Smooth muscle cell (in vitro differentiated cells): ENCODE data around the gene TMEM42. TPM values are rescaled to one million over a fixed set of nuclear protein-coding genes. Genes with fewer than 3 reads are reported as not detected.

Experiments
- DNase-seq: peaks from one replicate; lab custom pipeline; 2025; ENCODE audit not compliant: unreplicated experiment; lab: John Stamatoyannopoulos, UW
- H2AFZ ChIP-seq: fragments of 200-600 bp; sonication (generic); 2 replicates; pipeline ENCODE4 v1.6.0; 2016; ENCODE audit warnings: antibody characterized with exemption, low read depth, mild to moderate bottlenecking
- H3F3A ChIP-seq: fragments of 200-600 bp; sonication (generic); 2 replicates; pipeline ENCODE4 v1.6.0; 2017; ENCODE audit warnings: antibody characterized with exemption, low read depth
- H3K27ac ChIP-seq: fragments of 200-600 bp; sonication (generic); 2 replicates; pipeline ENCODE4 v1.5.1; 2016; ENCODE audit warnings: low read depth, mild to moderate bottlenecking
- H3K27me3 ChIP-seq: fragments of 200-600 bp; sonication (generic); 2 replicates; pipeline ENCODE4 v1.6.1; 2016; ENCODE audit warnings: low read depth, mild to moderate bottlenecking
- H3K36me3 ChIP-seq: fragments of 200-600 bp; sonication (generic); 2 replicates; pipeline ENCODE4 v1.5.1; 2016; ENCODE audit warnings: low read depth
- H3K4me1 ChIP-seq: fragments of 200-600 bp; sonication (generic); 2 replicates; pipeline ENCODE4 v1.5.1; 2016; ENCODE audit warnings: low read depth
- H3K4me2 ChIP-seq: fragments of 200-600 bp; sonication (generic); 2 replicates; pipeline ENCODE4 v1.6.0; 2016; ENCODE audit warnings: mild to moderate bottlenecking
- H3K4me3 ChIP-seq: fragments of 200-600 bp; sonication (generic); 2 replicates; pipeline ENCODE4 v1.5.1; 2016; ENCODE audit warnings: mild to moderate bottlenecking
- H3K79me2 ChIP-seq: fragments of 200-600 bp; sonication (generic); 2 replicates; pipeline ENCODE4 v1.6.0; 2016; ENCODE audit warnings: low read depth, mild to moderate bottlenecking
- H3K9ac ChIP-seq: fragments of 200-600 bp; sonication (generic); 2 replicates; pipeline ENCODE4 v1.6.0; 2016; ENCODE audit warnings: low read depth
- H3K9me3 ChIP-seq: fragments of 200-600 bp; sonication (generic); replicated peaks from 2 replicates; pipeline ENCODE4 v1.5.1; 2016; ENCODE audit warnings: low read depth
- H4K20me1 ChIP-seq: fragments of 200-600 bp; sonication (generic); 2 replicates; pipeline ENCODE4 v1.6.0; 2016; ENCODE audit warnings: low read depth
- WGBS: methylation state at CpG from one replicate; pipeline ENCODE4 v1.1.7; 2016; ENCODE audit warnings: low lambda C conversion rate; 5-methylcytosine and 5-hydroxymethylcytosine counted together
- microRNA counts: library from miRNA; unstranded; fragments of <30 nt; microRNA quantifications from one replicate; lab custom pipeline; 2016
- polyA plus RNA-seq: library from polyadenylated mRNA; unstranded; fragments of >200 nt; fragmentation: Nextera tagmentation; extraction: Ambion mirVana; gene quantifications from 2 replicates; pipeline ENCODE4 v1.2.1, GENCODE V29; 2016
- total RNA-seq: library from RNA; depleted of rRNA; stranded (reverse); fragments of >200 nt; gene quantifications from 2 replicates; pipeline ENCODE4 v1.2.3, GENCODE V29; 2014
- TF ChIP-seq, protein P1 (sequence below): fragments of 200-600 bp; sonication (generic); IDR thresholded peaks from 2 replicates; pipeline ENCODE4 v1.5.1; 2017; ENCODE audit warnings: borderline replicate concordance, mild to moderate bottlenecking, antibody characterized with exemption; ENCODE audit not compliant: insufficient read depth, poor library complexity, severe bottlenecking

TMEM42 gene
- total and polyA plus RNA-seq, 2 experiments from 2014 or later, result 19.3 to 33.6 TPM

DNA sequence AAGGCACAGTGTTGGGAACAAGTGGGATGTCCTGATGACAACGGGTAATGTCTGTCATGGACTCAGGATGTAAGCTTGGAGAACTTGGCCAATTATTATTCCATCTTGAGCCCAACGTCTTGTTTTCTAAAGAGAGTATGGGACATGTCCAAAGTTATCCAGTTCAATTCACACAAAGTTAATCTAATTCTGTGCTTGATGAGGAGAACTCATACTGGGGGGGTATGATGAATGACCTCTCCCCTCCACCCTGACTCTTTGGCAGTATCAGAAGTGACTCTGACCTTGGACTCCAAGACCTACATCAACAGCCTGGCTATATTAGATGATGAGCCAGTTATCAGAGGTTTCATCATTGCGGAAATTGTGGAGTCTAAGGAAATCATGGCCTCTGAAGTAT, 49.0 kb downstream of the TMEM42 start:
- Histone ChIP-seq H3K36me3 (no peaks in the 10 kb centered on the region), H3K4me2 (no peak overlapping the region), H4K20me1 (no peaks in the 10 kb centered on the region), H3K27ac (no peak overlapping the region), H3K27me3 (no peaks in the 10 kb centered on the region), H3F3A (no peaks in the 10 kb centered on the region), H3K4me3 (no peak overlapping the region), H3K9me3 (no peaks in the 10 kb centered on the region), H2AFZ (no peak overlapping the region), H3K79me2 (no peaks in the 10 kb centered on the region), H3K9ac (no peak overlapping the region), H3K4me1 (no peaks in the 10 kb centered on the region)
- 90% methylated on average over 3 of the region's 3 CpGs for WGBS
- no peak for DNase-seq
- TF ChIP-seq, protein P1, sequence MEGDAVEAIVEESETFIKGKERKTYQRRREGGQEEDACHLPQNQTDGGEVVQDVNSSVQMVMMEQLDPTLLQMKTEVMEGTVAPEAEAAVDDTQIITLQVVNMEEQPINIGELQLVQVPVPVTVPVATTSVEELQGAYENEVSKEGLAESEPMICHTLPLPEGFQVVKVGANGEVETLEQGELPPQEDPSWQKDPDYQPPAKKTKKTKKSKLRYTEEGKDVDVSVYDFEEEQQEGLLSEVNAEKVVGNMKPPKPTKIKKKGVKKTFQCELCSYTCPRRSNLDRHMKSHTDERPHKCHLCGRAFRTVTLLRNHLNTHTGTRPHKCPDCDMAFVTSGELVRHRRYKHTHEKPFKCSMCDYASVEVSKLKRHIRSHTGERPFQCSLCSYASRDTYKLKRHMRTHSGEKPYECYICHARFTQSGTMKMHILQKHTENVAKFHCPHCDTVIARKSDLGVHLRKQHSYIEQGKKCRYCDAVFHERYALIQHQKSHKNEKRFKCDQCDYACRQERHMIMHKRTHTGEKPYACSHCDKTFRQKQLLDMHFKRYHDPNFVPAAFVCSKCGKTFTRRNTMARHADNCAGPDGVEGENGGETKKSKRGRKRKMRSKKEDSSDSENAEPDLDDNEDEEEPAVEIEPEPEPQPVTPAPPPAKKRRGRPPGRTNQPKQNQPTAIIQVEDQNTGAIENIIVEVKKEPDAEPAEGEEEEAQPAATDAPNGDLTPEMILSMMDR, result no peak

DNA sequence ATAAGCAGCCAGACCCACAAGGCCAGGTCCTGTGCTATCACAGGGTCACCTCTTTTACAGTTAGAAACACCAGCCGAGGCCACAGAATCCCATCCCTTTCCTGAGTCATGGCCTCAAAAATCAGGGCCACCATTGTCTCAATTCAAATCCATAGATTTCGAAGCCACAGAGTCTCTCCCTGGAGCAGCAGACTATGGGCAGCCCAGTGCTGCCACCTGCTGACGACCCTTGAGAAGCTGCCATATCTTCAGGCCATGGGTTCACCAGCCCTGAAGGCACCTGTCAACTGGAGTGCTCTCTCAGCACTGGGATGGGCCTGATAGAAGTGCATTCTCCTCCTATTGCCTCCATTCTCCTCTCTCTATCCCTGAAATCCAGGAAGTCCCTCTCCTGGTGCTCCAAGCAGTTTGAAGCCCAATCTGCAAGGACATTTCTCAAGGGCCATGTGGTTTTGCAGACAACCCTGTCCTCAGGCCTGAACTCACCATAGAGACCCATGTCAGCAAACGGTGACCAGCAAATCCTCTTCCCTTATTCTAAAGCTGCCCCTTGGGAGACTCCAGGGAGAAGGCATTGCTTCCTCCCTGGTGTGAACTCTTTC, 52.3 kb downstream of the TMEM42 start:
- DNase-seq, result peak; percentile 8
- no peak overlapping the region for H2AFZ ChIP-seq
- H3K27me3 ChIP-seq, result no peaks in the 10 kb centered on the region
- no peaks in the 10 kb centered on the region for H3K9me3 ChIP-seq
- TF ChIP-seq, protein P1, result peak; percentile 81
- no peak overlapping the region for H3K9ac ChIP-seq
- H3K4me2 ChIP-seq, result no peak overlapping the region
- no peak overlapping the region for H3K4me3 ChIP-seq
- H4K20me1 ChIP-seq, result no peaks in the 10 kb centered on the region
- H3K36me3 ChIP-seq, result no peaks in the 10 kb centered on the region
- no peaks in the 10 kb centered on the region for H3K4me1 ChIP-seq
- no peak overlapping the region for H3K27ac ChIP-seq
- H3F3A ChIP-seq, result no peaks in the 10 kb centered on the region
- 38% methylated on average over 4 of the region's 4 CpGs for WGBS
- no peaks in the 10 kb centered on the region for H3K79me2 ChIP-seq

- H4K20me1 ChIP-seq, result no peaks in the 10 kb centered on the region
- H3K4me1 ChIP-seq, result no peaks in the 10 kb centered on the region
- no peaks in the 10 kb centered on the region for H3K9me3 ChIP-seq
- H2AFZ ChIP-seq, result no peak overlapping the region
- no peaks in the 10 kb centered on the region for H3K79me2 ChIP-seq
- no peaks in the 10 kb centered on the region for H3K36me3 ChIP-seq
- WGBS, result 69% methylated on average over 4 of the region's 4 CpGs
- no peak for DNase-seq
- no peak overlapping the region for H3K27ac ChIP-seq
- no peak overlapping the region for H3K4me3 ChIP-seq
- no peaks in the 10 kb centered on the region for H3F3A ChIP-seq
- no peak overlapping the region for H3K4me2 ChIP-seq
- H3K9ac ChIP-seq, result no peak overlapping the region
- no peaks in the 10 kb centered on the region for H3K27me3 ChIP-seq
- TF ChIP-seq, protein P1, result no peak
These were observed 53.2 kb downstream of the TMEM42 start for GRCh38 chr3:44914936-44915335.

MicroRNA genes within 50 kb of the gene (microRNA counts, 767-probe panel; counts per million panel counts)
- microRNA hsa-miR-564 (lab: Ali Mortazavi, UCI), result 183 counts per million

Other genes starting within 250 kb of the TMEM42 start
- 23.0 and 25.2 TPM in 2 replicates for gene ZNF197, start 236.9 kb upstream of the TMEM42 start, total RNA-seq
- gene ZNF197, start 236.9 kb upstream of the TMEM42 start, polyA plus RNA-seq, result 6.6 and 10.1 TPM in 2 replicates
- gene ZNF35, start 213.2 kb upstream of the TMEM42 start, total RNA-seq, result 17.7 and 30.8 TPM in 2 replicates
- gene ZNF35, start 213.2 kb upstream of the TMEM42 start, polyA plus RNA-seq, result 5.1 and 6.7 TPM in 2 replicates
- gene ZNF502, start 149.3 kb upstream of the TMEM42 start, total RNA-seq, result 2.0 and 2.1 TPM in 2 replicates
- gene ZNF502, start 149.3 kb upstream of the TMEM42 start, polyA plus RNA-seq, result 0.47 and 0.72 TPM in 2 replicates
- gene ZNF501, start 132.3 kb upstream of the TMEM42 start, total RNA-seq, result 2.8 and 2.9 TPM in 2 replicates
- gene ZNF501, start 132.3 kb upstream of the TMEM42 start, polyA plus RNA-seq, result 1.5 and 2.7 TPM in 2 replicates
- 24.5 and 27.0 TPM in 2 replicates for gene KIAA1143, start 100.3 kb upstream of the TMEM42 start, total RNA-seq
- 12.1 and 12.2 TPM in 2 replicates for gene KIAA1143, start 100.3 kb upstream of the TMEM42 start, polyA plus RNA-seq
- 5.7 and 6.2 TPM in 2 replicates for gene KIF15, start 100.1 kb upstream of the TMEM42 start, total RNA-seq
- gene KIF15, start 100.1 kb upstream of the TMEM42 start, polyA plus RNA-seq, result 1.8 and 2.8 TPM in 2 replicates
- not detected in 2 replicates for gene TGM4, start 12.7 kb downstream of the TMEM42 start, total RNA-seq
- gene TGM4, start 12.7 kb downstream of the TMEM42 start, polyA plus RNA-seq, result not detected in 2 replicates
- gene ZDHHC3, start 114.3 kb downstream of the TMEM42 start, total RNA-seq, result 38.2 and 63.7 TPM in 2 replicates
- gene ZDHHC3, start 114.3 kb downstream of the TMEM42 start, polyA plus RNA-seq, result 34.8 and 40.5 TPM in 2 replicates
- 42.2 and 48.7 TPM in 2 replicates for gene EXOSC7, start 114.3 kb downstream of the TMEM42 start, total RNA-seq
- gene EXOSC7, start 114.3 kb downstream of the TMEM42 start, polyA plus RNA-seq, result 49.0 and 61.2 TPM in 2 replicates
- not detected in 2 replicates for gene CLEC3B, start 164.4 kb downstream of the TMEM42 start, total RNA-seq
- gene CLEC3B, start 164.4 kb downstream of the TMEM42 start, polyA plus RNA-seq, result 0.58 TPM in 1 of 2 replicates, not detected in the other